T-cell (primary cell): Measurements from ENCODE around the gene UCMA. TPM values are rescaled to one million over a fixed set of nuclear protein-coding genes. Genes with fewer than 3 reads are reported as not detected.
"Not testable (repeated sequence)": the region's sequence is repeated elsewhere in the genome, so short reads cannot be mapped to it uniquely, and the experiment has no call there.

Experiments
- ATAC-seq, 4 experiments: fragments of 200-7000 bp in 3 of 4; fragments of 150-1000 bp in 1 of 4; cut with Tn5 transposase; replicated peaks in 1 of 4; 1 replicate in 3 of 4; 2 replicates in 1 of 4; pipeline ENCODE4 v1.10.0; 2021; ENCODE audit warnings: moderate library complexity in 3 of 4, mild to moderate bottlenecking in 2 of 4, moderate number of reproducible peaks in 1 of 4
- CTCF ChIA-PET, 2 donors: fragments of 300-600 bp; sonication (Branson Sonifier 250); formaldehyde crosslinking; loops; one replicate each; lab custom pipeline; 2022; ENCODE audit warnings: antibody characterized with exemption in 2 of 2; lab: Charles Lee
- POLR2A ChIA-PET, 2 donors: fragments of 300-600 bp; sonication (Branson Sonifier 250); formaldehyde crosslinking; loops; one replicate each; lab custom pipeline; 2022; ENCODE audit warnings: antibody characterized with exemption in 2 of 2; lab: Charles Lee
- DNase-seq, 35 experiments: peaks; one replicate each; pipeline versions ENCODE4 v3.0.0 to v3.0.0-alpha.2; 2013 to 2023
- H3K27ac ChIP-seq: one replicate; pipeline ENCODE4 v1.5.1; 2013; ENCODE audit warnings: low read length
- H3K27me3 ChIP-seq, 2 experiments: replicated peaks in 1 of 2; 1 replicate in 1 of 2; 2 replicates in 1 of 2; pipeline versions ENCODE4 v1.6.1 to v1.7.0; 2013; ENCODE audit warnings: low read length in 1 of 2, mixed read lengths in 1 of 2; ENCODE audit not compliant: control insufficient read depth in 2 of 2, insufficient read depth in 2 of 2; ENCODE audit errors: extremely low read depth in 1 of 2
- H3K36me3 ChIP-seq, 2 donors: 1 replicate in 1 of 2; 2 replicates in 1 of 2; pipeline versions ENCODE4 v1.6.1 to v1.7.0; 2013; ENCODE audit warnings: low read length in 1 of 2; ENCODE audit not compliant: control insufficient read depth in 2 of 2, insufficient read depth in 1 of 2; ENCODE audit errors: extremely low read depth in 1 of 2
- H3K4me1 ChIP-seq, 2 experiments: 1 replicate in 1 of 2; 2 replicates in 1 of 2; pipeline versions ENCODE4 v1.6.1 to v1.7.0; 2013; ENCODE audit warnings: low read length in 2 of 2, mixed read lengths in 1 of 2; ENCODE audit not compliant: insufficient read depth in 2 of 2, control insufficient read depth in 1 of 2; ENCODE audit errors: extremely low read depth in 1 of 2
- H3K4me3 ChIP-seq, 2 donors: 1 replicate in 1 of 2; 2 replicates in 1 of 2; pipeline versions ENCODE4 v1.5.1 to v1.7.0; 2013; ENCODE audit warnings: mild to moderate bottlenecking in 2 of 2, low read length in 1 of 2, moderate library complexity in 1 of 2; ENCODE audit not compliant: control insufficient read depth in 1 of 2; ENCODE audit errors: extremely low read depth in 1 of 2
- H3K9me3 ChIP-seq: 2 replicates; pipeline ENCODE4 v1.7.0; 2013
- H3K27ac Mint-ChIP-seq, 2 donors: one replicate each; pipeline ENCODE4 v1.8.0; 2020 to 2021; ENCODE audit warnings: mild to moderate bottlenecking in 2 of 2, mixed read lengths in 2 of 2
- H3K27me3 Mint-ChIP-seq, 2 donors: one replicate each; pipeline ENCODE4 v1.8.0; 2021 to 2022; ENCODE audit warnings: mixed read lengths in 2 of 2
- H3K36me3 Mint-ChIP-seq: one replicate; pipeline ENCODE4 v1.8.0; 2021; ENCODE audit warnings: mixed read lengths
- H3K4me1 Mint-ChIP-seq, 3 donors: one replicate each; pipeline ENCODE4 v1.8.0; 2020 to 2022; ENCODE audit warnings: mixed read lengths in 3 of 3, mild to moderate bottlenecking in 1 of 3
- H3K4me3 Mint-ChIP-seq, 3 donors: one replicate each; pipeline ENCODE4 v1.8.0; 2020 to 2022; ENCODE audit warnings: mild to moderate bottlenecking in 3 of 3, mixed read lengths in 3 of 3, moderate library complexity in 3 of 3
- H3K9me3 Mint-ChIP-seq, 3 donors: one replicate each; pipeline ENCODE4 v1.8.0; 2020 to 2022; ENCODE audit warnings: mixed read lengths in 3 of 3
- WGBS: methylation state at CpG from one replicate; pipeline ENCODE4 v1.1.5; 2013; ENCODE audit warnings: missing lambda C conversion rate; ENCODE audit not compliant: insufficient coverage; 5-methylcytosine and 5-hydroxymethylcytosine counted together
- total RNA-seq, 35 experiments: library from RNA in 6 of 35; stranded (reverse) in 6 of 35; fragments of 120-200 nt in 1 of 35; gene quantifications; one replicate each; pipeline versions ENCODE4 v1.2.1 to v1.2.4 and lab custom pipeline; 2013 to 2026

UCMA gene
- total RNA-seq, 5 donors from 2014 or later (not counting 1 experiment from before 2014, with no cell fraction given) = not detected

DNA sequence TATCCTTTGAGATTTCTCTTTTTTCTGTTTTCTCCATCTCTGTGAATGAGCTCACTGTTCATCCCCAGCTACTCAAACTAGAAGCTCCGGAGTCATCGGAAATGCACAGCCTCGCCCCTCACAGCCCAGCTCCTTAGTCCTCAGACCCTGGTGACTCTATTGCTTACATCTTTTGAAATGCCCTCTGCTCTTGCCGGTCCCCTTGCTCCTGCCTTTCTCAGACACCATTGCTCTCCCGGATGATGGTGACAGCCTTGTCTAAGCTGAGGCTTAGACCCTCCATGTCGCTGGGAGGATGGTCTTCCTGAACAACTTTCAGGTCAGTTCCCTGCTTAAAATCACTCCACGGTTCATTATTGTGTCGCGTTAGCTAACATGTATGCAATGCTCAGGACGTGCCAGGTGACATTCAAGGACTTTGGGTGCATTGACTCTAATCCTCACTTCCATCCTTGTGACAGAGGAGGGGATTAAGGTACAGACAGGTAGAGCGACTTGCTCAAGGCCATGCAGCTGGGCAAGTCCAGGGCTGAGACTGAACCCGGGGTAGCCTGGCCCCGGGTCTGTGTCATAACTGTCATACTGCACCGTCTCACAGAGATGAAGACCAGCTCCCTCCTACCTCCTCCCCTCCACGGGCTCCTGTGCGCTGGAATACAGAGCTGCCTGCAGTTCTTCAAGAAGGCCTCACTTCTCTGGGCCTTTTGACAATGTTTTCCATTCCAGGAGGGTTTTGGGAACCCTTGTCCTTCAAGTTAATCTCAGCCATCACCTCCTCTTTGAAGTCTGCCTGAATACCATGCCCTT is 4.3 kb upstream of the UCMA start:
- H3K27ac ChIP-seq = no peak overlapping the region
- no peak for ATAC-seq
- Mint-ChIP-seq H3K36me3 (no peaks in the 10 kb centered on the region), H3K27ac (no peak overlapping the region), H3K4me3 (no peak overlapping the region), H3K9me3 (no peaks in the 10 kb centered on the region), H3K27me3 (no peaks in the 10 kb centered on the region), H3K4me1 (no peaks in the 10 kb centered on the region)
- no peaks in the 10 kb centered on the region for H3K9me3 ChIP-seq
- H3K4me1 ChIP-seq = no peaks in the 10 kb centered on the region
- DNase-seq = no peak
- no peaks in the 10 kb centered on the region for H3K36me3 ChIP-seq
- 82% methylated on average over 8 of the region's 16 CpGs for WGBS
- CTCF ChIA-PET = no interaction called here
- no peaks in the 10 kb centered on the region for H3K27me3 ChIP-seq
- H3K4me3 ChIP-seq = no peak overlapping the region
- POLR2A ChIA-PET = no interaction called here

DNA sequence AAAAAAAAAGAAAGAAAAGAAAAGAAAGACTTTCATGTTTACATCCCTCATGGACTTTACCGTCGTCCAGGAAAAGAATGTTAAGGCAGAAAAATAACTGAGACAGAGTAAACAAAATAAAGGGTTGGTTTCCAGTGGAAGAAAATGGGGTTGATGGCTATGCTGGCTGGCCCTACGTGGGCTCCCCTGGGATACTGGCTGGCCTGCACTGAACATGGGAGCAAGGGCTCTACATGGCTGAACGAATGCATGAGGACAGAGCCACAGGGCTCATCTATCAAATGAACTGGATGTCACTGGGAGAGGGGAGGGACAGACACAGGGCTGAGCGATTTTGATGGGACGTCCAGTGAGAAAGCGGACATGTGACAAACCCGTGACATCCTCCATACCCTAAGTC is 2.5 kb upstream of the UCMA start:
- CTCF ChIA-PET = no interaction called here

DNA sequence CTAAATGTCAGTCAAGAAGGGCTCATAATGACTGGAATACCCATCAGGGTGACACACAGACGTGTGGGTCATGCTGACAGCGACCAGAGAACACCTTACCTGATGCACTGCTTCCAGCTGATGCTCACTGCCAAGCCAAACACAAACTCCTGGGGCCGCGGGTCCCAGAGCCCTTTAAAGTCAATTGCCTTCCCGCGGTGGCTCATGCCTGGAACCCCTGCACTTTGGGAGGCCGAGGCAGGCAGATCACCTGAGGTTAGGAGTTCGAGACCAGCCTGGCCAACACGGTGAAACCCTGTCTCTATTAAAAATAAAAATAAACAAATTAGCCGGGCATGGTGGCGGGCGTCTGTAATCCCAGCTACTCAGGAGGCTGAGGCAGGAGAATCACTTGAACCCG is 562 bp upstream of the UCMA start:
- DNase-seq, CTCF ChIA-PET, ATAC-seq, H3K9me3 Mint-ChIP-seq, H3K4me1 ChIP-seq, H3K27ac Mint-ChIP-seq, H3K4me1 Mint-ChIP-seq, H3K27me3 Mint-ChIP-seq, H3K36me3 Mint-ChIP-seq, H3K9me3 ChIP-seq, H3K4me3 ChIP-seq, H3K27me3 ChIP-seq, H3K27ac ChIP-seq, H3K4me3 Mint-ChIP-seq, H3K36me3 ChIP-seq, POLR2A ChIA-PET: not testable (repeated sequence)
- 91% methylated on average over 5 of the region's 13 CpGs for WGBS

More for the DNA sequence above, 2.5 kb upstream of the UCMA start:
- Histone ChIP-seq H3K4me3 (no peak overlapping the region), H3K36me3 (no peaks in the 10 kb centered on the region), H3K27ac (no peak overlapping the region), H3K27me3 (no peaks in the 10 kb centered on the region), H3K9me3 (no peaks in the 10 kb centered on the region), H3K4me1 (no peaks in the 10 kb centered on the region)
- Mint-ChIP-seq H3K4me1 (no peaks in the 10 kb centered on the region), H3K36me3 (no peaks in the 10 kb centered on the region), H3K9me3 (no peaks in the 10 kb centered on the region), H3K27me3 (no peaks in the 10 kb centered on the region), H3K4me3 (no peak overlapping the region), H3K27ac (no peak overlapping the region)
- 78% methylated on average over 5 of the region's 8 CpGs for WGBS
- no peak for ATAC-seq
- POLR2A ChIA-PET = no interaction called here
- no peak for DNase-seq

DNA sequence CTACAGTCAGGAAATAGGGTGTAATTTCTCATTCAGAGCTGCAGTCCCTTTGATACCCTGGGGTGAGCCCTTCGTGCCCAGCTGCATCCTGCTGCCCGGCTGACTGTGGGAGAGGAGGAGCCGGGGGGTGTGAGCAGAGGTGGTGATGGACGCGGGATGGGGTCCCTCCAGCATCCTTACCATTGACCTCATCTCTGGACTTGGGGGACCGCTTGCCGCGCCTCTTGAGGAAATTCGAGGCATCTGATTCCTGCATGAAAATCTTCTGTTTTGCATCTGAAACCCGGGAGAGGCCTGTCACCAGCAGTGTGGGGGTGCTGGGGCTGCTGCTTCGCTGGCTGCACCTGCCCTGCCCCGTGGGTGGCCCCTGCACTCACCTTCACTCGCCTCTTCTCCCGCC is 816 bp downstream of the UCMA start:
- Mint-ChIP-seq H3K36me3 (no peaks in the 10 kb centered on the region), H3K4me3 (no peak overlapping the region), H3K4me1 (no peaks in the 10 kb centered on the region), H3K27me3 (no peaks in the 10 kb centered on the region), H3K27ac (no peak overlapping the region), H3K9me3 (no peaks in the 10 kb centered on the region)
- Histone ChIP-seq H3K36me3 (no peaks in the 10 kb centered on the region), H3K4me3 (no peak overlapping the region), H3K9me3 (no peaks in the 10 kb centered on the region), H3K27me3 (peaks cover 0 to 4% of the 10 kb centered on the region in 2 experiments), H3K4me1 (no peaks in the 10 kb centered on the region), H3K27ac (no peak overlapping the region)
- WGBS = 76% methylated on average over 9 of the region's 14 CpGs
- CTCF ChIA-PET = no interaction called here
- POLR2A ChIA-PET = no interaction called here
- DNase-seq (no peak), ATAC-seq (no peak)

DNA sequence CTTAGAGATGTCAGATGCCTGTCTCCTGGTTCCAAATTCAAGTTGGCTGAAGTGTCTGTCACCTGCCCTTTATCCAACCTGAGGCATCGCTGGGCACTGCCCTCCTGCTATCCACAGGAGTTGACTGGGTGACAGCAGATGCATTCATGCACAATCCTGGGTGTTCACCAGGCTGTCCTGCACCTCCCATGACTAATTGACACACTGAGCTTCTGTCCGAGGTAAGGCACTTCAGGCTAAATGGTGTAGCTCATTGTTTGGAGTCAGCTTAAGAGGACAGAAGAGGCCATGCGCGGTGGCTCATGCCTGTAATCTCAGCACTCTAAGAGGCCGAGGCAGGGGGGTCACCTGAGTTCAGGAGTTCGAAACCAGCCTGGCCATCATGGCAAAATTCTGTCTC is 2.4 kb downstream of the UCMA start:
- H3K27ac Mint-ChIP-seq = no peak overlapping the region
- H3K27ac ChIP-seq = no peak overlapping the region
- no peaks in the 10 kb centered on the region for H3K4me1 Mint-ChIP-seq
- no peaks in the 10 kb centered on the region for H3K36me3 Mint-ChIP-seq
- no peaks in the 10 kb centered on the region for H3K9me3 Mint-ChIP-seq
- POLR2A ChIA-PET = no interaction called here
- no peak overlapping the region for H3K4me3 Mint-ChIP-seq
- CTCF ChIA-PET = no interaction called here
- no peaks in the 10 kb centered on the region for H3K9me3 ChIP-seq
- H3K36me3 ChIP-seq = no peaks in the 10 kb centered on the region
- H3K27me3 ChIP-seq = peaks cover 0 to 4% of the 10 kb centered on the region in 2 experiments
- ATAC-seq = no peak
- no peak for DNase-seq
- no peak overlapping the region for H3K4me3 ChIP-seq
- WGBS = 80% methylated on average over 1 of the region's 6 CpGs
- H3K4me1 ChIP-seq = no peaks in the 10 kb centered on the region
- no peaks in the 10 kb centered on the region for H3K27me3 Mint-ChIP-seq

DNA sequence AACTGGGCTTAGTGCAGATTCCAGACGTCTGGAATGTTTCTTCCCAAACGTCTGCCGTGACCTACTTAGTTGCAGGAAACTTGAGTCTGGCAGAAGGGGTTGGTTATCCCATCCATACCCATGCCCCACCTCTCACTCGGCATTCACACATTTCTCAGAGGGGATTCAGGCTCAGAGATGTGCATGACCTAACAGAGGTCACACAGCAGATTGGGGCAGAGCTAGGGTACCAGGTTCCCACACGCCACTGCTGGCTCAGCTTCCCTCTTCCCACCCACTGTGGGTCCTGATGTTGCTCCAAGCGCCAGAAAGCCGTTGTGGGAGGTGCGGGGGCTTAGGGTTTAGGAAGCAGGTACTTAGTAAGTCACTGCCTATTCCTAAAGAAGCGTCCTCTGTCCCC is 3.0 kb downstream of the UCMA start:
- ATAC-seq = no peak
- H3K36me3 Mint-ChIP-seq = no peaks in the 10 kb centered on the region
- no peak for DNase-seq
- Histone ChIP-seq H3K27me3 (peaks cover 0 to 4% of the 10 kb centered on the region in 2 experiments), H3K4me1 (no peaks in the 10 kb centered on the region), H3K27ac (no peak overlapping the region), H3K4me3 (no peak overlapping the region), H3K36me3 (no peaks in the 10 kb centered on the region), H3K9me3 (no peaks in the 10 kb centered on the region)
- H3K27ac Mint-ChIP-seq = no peak overlapping the region
- no CpG with 5 or more reads among the region's 9 CpGs for WGBS
- POLR2A ChIA-PET = no interaction called here
- no peaks in the 10 kb centered on the region for H3K4me1 Mint-ChIP-seq
- H3K9me3 Mint-ChIP-seq = no peaks in the 10 kb centered on the region
- no peaks in the 10 kb centered on the region for H3K27me3 Mint-ChIP-seq
- no peak overlapping the region for H3K4me3 Mint-ChIP-seq
- CTCF ChIA-PET = no interaction called here
